Kidney (tissue), 14 donors: ENCODE data around the gene DLG5. TPM values are rescaled to one million over a fixed set of nuclear protein-coding genes. Genes with fewer than 3 reads are reported as not detected.
"Not testable (repeated sequence)": the region's sequence is repeated elsewhere in the genome, so short reads cannot be mapped to it uniquely, and the experiment has no call there.

Source experiments
- DNase-seq, 5 donors: peaks; one replicate each; pipeline ENCODE4 v3.0.0-alpha.2; 2013 to 2020
- FAIRE-seq: peaks from 2 replicates; lab custom pipeline; 2012; peaks lifted over from hg19 to GRCh38; lab: Jason Lieb, UNC
- H3K27ac ChIP-seq, 2 donors: one replicate each; pipeline ENCODE4 v1.7.0; 2013; ENCODE audit warnings: low read depth in 2 of 2, low read length in 2 of 2, inconsistent platforms in 1 of 2
- H3K27me3 ChIP-seq: one replicate; pipeline ENCODE4 v1.7.1; 2013; ENCODE audit warnings: low read length, inconsistent platforms; ENCODE audit not compliant: control insufficient read depth, insufficient read depth
- H3K36me3 ChIP-seq, 3 donors: one replicate each; pipeline versions ENCODE4 v1.7.0 to v1.7.1; 2013; ENCODE audit warnings: low read length in 3 of 3, control low read depth in 1 of 3, inconsistent platforms in 1 of 3; ENCODE audit not compliant: insufficient read depth in 3 of 3, control insufficient read depth in 2 of 3
- H3K4me1 ChIP-seq, 3 donors: one replicate each; pipeline versions ENCODE4 v1.7.0 to v1.7.1; 2013; ENCODE audit warnings: low read length in 3 of 3, inconsistent platforms in 1 of 3, low read depth in 1 of 3; ENCODE audit not compliant: control insufficient read depth in 2 of 3, insufficient read depth in 2 of 3
- H3K4me3 ChIP-seq, 3 donors: one replicate each; pipeline versions ENCODE4 v1.7.0 to v1.8.1; 2013; ENCODE audit warnings: low read length in 3 of 3, control low read depth in 1 of 3, inconsistent platforms in 1 of 3
- H3K9ac ChIP-seq, 3 donors: one replicate each; pipeline versions ENCODE4 v1.7.0 to v1.7.1; 2013; ENCODE audit warnings: low read length in 3 of 3, control low read depth in 1 of 3, inconsistent platforms in 1 of 3
- H3K9me3 ChIP-seq, 3 donors: one replicate each; pipeline versions ENCODE4 v1.7.0 to v1.7.1; 2013; ENCODE audit warnings: low read length in 3 of 3, control low read depth in 1 of 3, inconsistent platforms in 1 of 3; ENCODE audit not compliant: control insufficient read depth in 2 of 3, insufficient read depth in 1 of 3
- CTCF ChIP-seq: IDR thresholded peaks from 3 replicates; pipeline ENCODE4 v1.5.1; 2012; ENCODE audit warnings: mild to moderate bottlenecking, moderate library complexity, borderline replicate concordance; ENCODE audit not compliant: insufficient read depth; ENCODE audit errors: extremely low read depth
- intact Hi-C: fragments of 100-400 bp; cut with DNase I; formaldehyde crosslinking; loops from one replicate; pipeline ENCODE4 v1.11.1; 2022
- polyA plus RNA-seq: library from polyadenylated mRNA; stranded (reverse); fragments of 350-450 nt; fragmentation: Illumina TruSeq; extraction: RNeasy Lipid Tissue Mini Kit (QIAGEN cat#74804); gene quantifications from one replicate; pipeline ENCODE4 v1.2.3, GENCODE V29; 2014; ENCODE audit warnings: low read depth, low replicate concordance; ENCODE audit not compliant: insufficient read depth
- total RNA-seq: library from RNA; stranded (reverse); fragmentation: NEBNext Ultra II Directional; extraction: Animal tissue kit (Norgen Biotek cat#: 25700); gene quantifications from one replicate; pipeline ENCODE4 v1.2.1, GENCODE V29; 2021
- donor health status: control.
- donor health status: control.
- donor health status: control.
- donor health status: control.
- donor health status: control.
- donor health status: DM: yes; HTN: yes; CAD: no.
- donor health status: Normal renal cell carcinoma (clear cell type).

Gene DLG5
- total and polyA plus RNA-seq, 2 donors from 2014 or later: 5.4 to 30.0 TPM

DNA sequence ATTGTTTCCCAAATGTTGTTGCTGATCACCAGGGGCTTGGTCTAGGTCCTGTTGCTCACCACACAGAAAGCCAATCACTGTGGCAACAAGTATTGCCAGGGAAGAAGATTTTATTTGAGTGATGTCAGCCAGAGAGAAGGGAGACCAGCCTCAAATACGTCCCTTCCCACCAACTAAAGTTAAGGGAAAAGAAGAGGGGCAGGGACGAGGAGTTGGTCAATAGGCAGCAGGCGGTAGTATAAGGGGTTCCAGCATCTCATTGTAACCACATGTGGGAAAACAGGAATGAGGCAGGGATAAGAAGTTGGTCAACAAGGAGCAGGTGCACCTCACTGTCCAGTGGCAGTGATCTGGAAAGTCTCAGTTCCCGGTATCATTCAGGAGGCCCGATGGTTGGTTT lies 150.1 kb downstream of the DLG5 start:
- H3K27me3 ChIP-seq: no peaks in the 10 kb centered on the region
- H3K36me3 ChIP-seq: peaks cover 0 to 4% (median 0%) of the 10 kb centered on the region in 3 donors
- H3K4me1 ChIP-seq: peaks cover 0 to 2% (median 0%) of the 10 kb centered on the region in 3 donors
- H3K9ac ChIP-seq: no peak overlapping the region
- intact Hi-C loops: no loop called here
- FAIRE-seq (no peak), DNase-seq (no peak)
- H3K27ac ChIP-seq: no peak overlapping the region
- no peak for TF ChIP-seq CTCF
- peaks cover 0 to 4% (median 0%) of the 10 kb centered on the region in 3 donors for H3K9me3 ChIP-seq
- no peak overlapping the region for H3K4me3 ChIP-seq

- H3K4me3 ChIP-seq: no peak overlapping the region
- TF ChIP-seq CTCF: no peak
- peaks cover 0 to 4% (median 0%) of the 10 kb centered on the region in 3 donors for H3K9me3 ChIP-seq
- DNase-seq: no peak
- intact Hi-C loops: no loop called here
- no peaks in the 10 kb centered on the region for H3K36me3 ChIP-seq
- no peak for FAIRE-seq
- peaks cover 0 to 2% (median 0%) of the 10 kb centered on the region in 3 donors for H3K4me1 ChIP-seq
- H3K27me3 ChIP-seq: no peaks in the 10 kb centered on the region
- H3K9ac ChIP-seq: no peak overlapping the region
- H3K27ac ChIP-seq: no peak overlapping the region
Observed at GRCh38 chr10:77774940-77775391, 151.6 kb downstream of the DLG5 start.

DNA sequence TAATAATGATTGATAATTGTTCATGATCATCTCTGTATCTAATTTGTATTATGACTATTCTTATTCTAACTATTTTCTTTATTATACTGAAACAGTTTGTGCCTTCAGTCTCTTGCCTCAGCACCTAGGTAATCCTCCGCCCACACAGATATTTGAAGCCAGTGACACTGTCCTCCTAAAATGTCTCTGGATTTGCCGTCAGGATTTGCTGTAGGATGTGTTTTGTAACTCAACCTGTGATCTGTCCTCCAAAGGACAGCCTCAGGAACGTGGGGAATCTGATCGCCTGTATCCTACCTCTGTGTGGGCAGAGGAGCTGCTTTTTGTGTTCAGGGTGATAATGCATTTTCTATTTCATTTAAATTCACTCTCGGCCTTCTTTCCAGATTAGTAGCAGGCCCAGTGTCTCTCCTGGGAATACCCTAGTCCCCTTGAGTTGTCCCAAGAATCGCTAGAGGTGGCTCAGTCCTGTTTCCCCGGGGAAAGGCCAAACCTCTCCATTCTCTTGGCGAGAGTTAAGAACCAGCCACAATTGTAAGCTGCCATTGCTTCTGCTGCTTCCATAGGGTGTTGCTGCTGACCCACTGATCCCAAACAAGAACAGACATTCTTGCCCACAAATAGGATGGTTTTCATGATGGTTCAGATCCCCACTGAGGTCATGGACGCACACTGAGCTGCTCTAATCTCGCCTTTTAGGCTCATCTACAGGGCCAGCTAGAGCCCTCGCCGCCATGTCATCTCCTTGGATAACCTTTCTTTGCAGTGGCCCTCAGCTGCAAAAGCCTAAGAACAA lies 152.7 kb downstream of the DLG5 start:
- FAIRE-seq (no peak), DNase-seq (peak in 3 of 5 donors; percentile 34 to 65 (median 63))
- Histone ChIP-seq H3K27ac (no peak overlapping the region), H3K4me3 (no peak overlapping the region), H3K36me3 (no peaks in the 10 kb centered on the region), H3K27me3 (no peaks in the 10 kb centered on the region), H3K9ac (no peak overlapping the region), H3K9me3 (peaks cover 0 to 4% (median 0%) of the 10 kb centered on the region in 3 donors), H3K4me1 (peaks cover 0 to 2% (median 0%) of the 10 kb centered on the region in 3 donors)
- intact Hi-C loops: no loop called here
- no peak for TF ChIP-seq CTCF

GRCh38 chr10:77772852-77773600 lies 153.5 kb downstream of the DLG5 start:
- H3K27ac ChIP-seq, H3K9me3 ChIP-seq, intact Hi-C loops, H3K27me3 ChIP-seq, H3K4me3 ChIP-seq, H3K36me3 ChIP-seq, FAIRE-seq, H3K9ac ChIP-seq, H3K4me1 ChIP-seq: not testable (repeated sequence)
- peak in 2 of 5 donors; percentile 27 to 35 for DNase-seq
